Measurements from ENCODE around the gene ENTPD5. TPM values are rescaled to one million over a fixed set of nuclear protein-coding genes. Genes with fewer than 3 reads are reported as not detected.

ENTPD5 gene
- total and polyA plus RNA-seq, 2 of the 4 experiments (the other 2 are of a cell fraction), result 7.3 to 8.1 TPM

- ChIA-PET POLR2A (ENCODE audit: unreplicated experiment) (no interaction called here), CTCF (no interaction called here)
- Histone ChIP-seq H3K27ac (ENCODE audit: insufficient read depth, low read length) (peak overlapping the region; percentile 38; the same call in 1 of the 2 replicates), H2BK15ac (ENCODE audit: low read depth, low read length) (peak overlapping the region; percentile 15; the same call in 1 of the 3 replicates), H3K4ac (ENCODE audit: low read depth, low read length) (peak overlapping the region; percentile 57), H3K9ac (ENCODE audit: low read depth, low read length) (no peak overlapping the region), H3K4me3 (ENCODE audit: insufficient read depth, low read depth, low read length) (no peak overlapping the region), H3K18ac (ENCODE audit: low read depth, low read length) (no peak overlapping the region), H3K56ac (ENCODE audit: extremely low read depth, insufficient read depth, low read length) (no peak overlapping the region), H3K36me3 (ENCODE audit: control insufficient read depth, insufficient read depth, low read length) (peaks cover 14% of the 10 kb centered on the region), H4K20me1 (ENCODE audit: insufficient read depth, low read length) (no peaks in the 10 kb centered on the region), H2AK5ac (ENCODE audit: low read depth, low read length) (peak overlapping the region; percentile 93), H3K9me3 (ENCODE audit: control insufficient read depth, insufficient read depth, low read length) (no peaks in the 10 kb centered on the region), H3K4me2 (ENCODE audit: low read depth, low read length) (peak overlapping the region; percentile 20; the same call in 1 of the 2 replicates), H4K91ac (ENCODE audit: insufficient read depth, low read depth, low read length) (no peak overlapping the region), H3K23ac (ENCODE audit: low read depth, low read length) (no peak overlapping the region), H3K79me1 (ENCODE audit: low read depth in 1 of 2, low read length in 2 of 2) (no peaks in the 10 kb centered on the region), H2BK5ac (ENCODE audit: low read depth, low read length, poor library complexity, severe bottlenecking) (no peak overlapping the region), H2AFZ (replicated peaks; ENCODE audit: low read length, poor library complexity) (peak overlapping the region; percentile 80), H3K14ac (replicated peaks; ENCODE audit: low read depth, low read length) (peak overlapping the region; percentile 79), H3K9me1 (ENCODE audit: insufficient read depth, low read length) (peaks cover 3% of the 10 kb centered on the region), H3K27me3 (ENCODE audit: control insufficient read depth, insufficient read depth, low read length) (no peaks in the 10 kb centered on the region), H2BK120ac (ENCODE audit: low read depth, low read length) (peak overlapping the region; percentile 32; the same call in 1 of the 2 replicates), H2BK20ac (ENCODE audit: low read depth, low read length) (0 out of 2 replicates have a peak overlapping the region, but pooled peaks have one; percentile 34), H4K8ac (ENCODE audit: low read depth in 2 of 2, low read length in 2 of 2) (peak overlapping the region in 1 of 2 experiments; percentile 76; a peak in 2 of 4 replicates), H3K4me1 (ENCODE audit: control insufficient read depth, insufficient read depth, low read length) (peaks cover 8% of the 10 kb centered on the region), H2AK9ac (replicated peaks; ENCODE audit: low read depth, low read length, poor library complexity) (peak overlapping the region; percentile 35), H4K5ac (ENCODE audit: low read depth, low read length) (peak overlapping the region; percentile 36)
- 0% methylated on average over 2 of the region's 4 CpGs; no CpG with 5 or more reads in 1 of the 2 experiments for WGBS, 2 experiments (ENCODE audit: extremely low coverage in 2 of 2, insufficient read length in 1 of 2)
- in situ Hi-C loops (cut with MboI; ENCODE audit: low sequenced_read_pairs) (no loop called here), dilution Hi-C loops (cut with HindIII; ENCODE audit: low sequenced_read_pairs, unreplicated experiment) (no loop called here), intact Hi-C loops (cut with micrococcal nuclease) (no loop called here)
- BruUV-seq (replicated peaks), result no TSS peak
- ATAC-seq (ENCODE audit: low read depth), result peak; percentile 86
- peak; percentile 71 for DNase-seq
- TF ChIP-seq MAFK (IDR thresholded peaks at IDR 0.05; ENCODE audit: low read depth, low read length), result no peak
- TF ChIP-seq RCOR1 (IDR thresholded peaks at IDR 0.05; ENCODE audit: insufficient replicate concordance, low read length), result no peak
- no peak for TF ChIP-seq CHD1 (IDR thresholded peaks at IDR 0.05; ENCODE audit: low read depth, low read length)
- no peak for TF ChIP-seq ELK1 (IDR thresholded peaks at IDR 0.05; ENCODE audit: borderline replicate concordance, low read depth, low read length)
- no peak for TF ChIP-seq RFX5 (IDR thresholded peaks at IDR 0.05; ENCODE audit: low read depth, low read length)
- peak; percentile 100 for TF ChIP-seq CEBPB (IDR thresholded peaks at IDR 0.05; ENCODE audit: low read depth, low read length)
Measured at GRCh38 chr14:73943083-73943482, 76.0 kb downstream of the ENTPD5 start.
